HS-27A (cell line): Measurements from ENCODE around the gene CDC42EP4.
"Not testable (repeated sequence)": the region's sequence is repeated elsewhere in the genome, so short reads cannot be mapped to it uniquely, and the experiment has no call there.

Experiments used
- DNase-seq: peaks from one replicate; pipeline ENCODE4 v3.0.0-alpha.2; 2012; ENCODE audit warnings: low read depth, missing footprints

The CDC42EP4 gene

GRCh38 chr17:73343168-73343634 is 31.4 kb upstream of the CDC42EP4 start:
- no peak for DNase-seq

- DNase-seq = no peak
These were observed 30.9 kb upstream of the CDC42EP4 start for GRCh38 chr17:73342541-73343167.

GRCh38 chr17:73342050-73342522 is 30.3 kb upstream of the CDC42EP4 start:
- no peak for DNase-seq

- DNase-seq = no peak
These were observed 29.7 kb upstream of the CDC42EP4 start for GRCh38 chr17:73341350-73342049.

DNA sequence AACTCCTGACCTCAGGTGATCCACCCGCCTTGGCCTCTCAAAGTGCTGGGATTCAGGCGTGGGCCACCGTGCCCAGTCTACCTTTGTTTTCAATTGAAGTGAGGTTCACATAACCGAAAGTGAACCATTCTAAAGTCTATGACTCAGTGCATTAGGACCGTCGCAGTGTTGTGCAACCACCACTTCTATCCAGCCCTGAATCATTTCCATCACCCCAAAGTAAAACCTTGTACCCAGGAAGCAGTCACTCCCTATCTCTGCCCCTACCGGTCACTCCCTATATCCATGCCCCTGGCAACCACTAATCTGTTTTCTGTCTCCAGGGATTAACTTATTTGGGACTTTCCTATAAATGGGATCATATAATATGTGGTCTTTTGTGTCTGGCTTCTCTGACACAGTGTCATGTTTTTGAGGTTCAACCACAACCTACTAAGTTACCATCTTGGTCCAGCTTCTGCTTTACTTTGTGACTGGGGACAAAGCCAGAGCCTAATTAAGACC is 28.3 kb upstream of the CDC42EP4 start:
- peak; percentile 39 for DNase-seq

GRCh38 chr17:73338566-73339197 is 26.9 kb upstream of the CDC42EP4 start:
- no peak for DNase-seq

GRCh38 chr17:73338050-73338521 is 26.3 kb upstream of the CDC42EP4 start:
- no peak for DNase-seq

DNA sequence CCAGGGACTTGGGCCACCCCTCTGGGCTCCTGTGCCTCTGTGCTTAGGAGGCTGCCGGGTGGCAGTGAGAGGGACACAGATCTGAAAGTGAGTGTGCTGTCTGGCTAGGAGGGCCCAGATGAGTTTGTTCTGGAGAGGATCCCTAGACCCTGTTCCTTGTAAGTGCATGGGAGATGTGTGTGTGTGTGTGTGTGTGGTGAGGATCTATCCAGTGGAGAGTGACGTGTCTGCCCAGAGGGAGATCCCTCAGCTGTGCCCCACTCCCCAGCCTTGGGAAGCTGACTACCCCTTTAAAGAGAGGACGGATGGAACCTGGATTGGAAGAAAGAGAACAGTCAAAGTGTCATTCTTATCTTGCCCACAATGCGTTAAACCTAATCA is 25.5 kb upstream of the CDC42EP4 start:
- no peak for DNase-seq

DNA sequence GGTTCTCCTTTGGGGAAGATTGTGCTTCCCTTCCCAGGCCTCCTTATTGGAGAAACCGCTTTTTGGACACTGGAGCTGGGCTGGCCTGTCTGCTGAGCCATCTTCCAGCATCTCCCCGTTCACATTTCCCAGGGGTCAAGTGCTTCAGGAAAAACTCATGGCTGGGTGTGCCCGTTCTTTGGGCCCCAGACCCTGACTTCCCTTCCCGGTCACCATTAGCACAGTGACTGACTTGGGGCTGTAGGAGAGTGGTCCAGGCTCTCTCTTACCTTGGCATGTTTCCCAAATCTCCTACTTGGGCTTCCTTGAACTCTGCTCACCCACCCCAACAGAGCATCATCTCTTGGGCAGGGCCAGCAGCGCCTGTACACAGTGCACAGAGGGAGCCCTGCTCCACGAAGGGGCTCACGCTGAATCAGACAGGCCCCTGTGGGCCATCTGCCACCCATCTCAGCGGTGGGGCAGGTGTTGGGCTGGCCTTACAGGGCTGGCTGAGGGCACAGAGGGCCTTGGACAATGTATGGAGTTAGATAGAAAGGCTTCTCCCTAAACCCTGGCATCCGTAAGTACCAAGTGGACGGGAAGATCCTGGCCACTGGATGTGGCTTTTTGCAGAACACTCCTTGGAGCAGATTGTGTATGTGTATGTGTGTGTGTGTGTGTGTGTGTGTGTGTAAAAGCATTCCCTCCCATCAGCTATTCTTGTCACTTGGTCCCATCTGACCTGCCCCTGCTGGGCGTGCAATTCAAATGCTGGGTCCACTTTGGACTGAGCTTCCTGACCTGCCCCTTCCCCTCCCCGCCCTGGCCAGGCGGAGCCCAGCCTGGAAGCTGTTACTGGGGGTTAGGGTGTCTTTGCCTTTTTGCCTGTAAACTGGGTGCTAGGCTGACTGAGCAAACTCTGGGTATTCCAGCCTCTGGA is 24.9 kb upstream of the CDC42EP4 start:
- no peak for DNase-seq

- no peak for DNase-seq
These were observed 24.0 kb upstream of the CDC42EP4 start for GRCh38 chr17:73335591-73336407.

- DNase-seq = no peak
These were observed 23.1 kb upstream of the CDC42EP4 start for GRCh38 chr17:73334771-73335513.

GRCh38 chr17:73333445-73333844 is 21.6 kb upstream of the CDC42EP4 start:
- not testable (repeated sequence) for DNase-seq

- DNase-seq = no peak
These were observed 19.3 kb upstream of the CDC42EP4 start for GRCh38 chr17:73331060-73331459.

DNA sequence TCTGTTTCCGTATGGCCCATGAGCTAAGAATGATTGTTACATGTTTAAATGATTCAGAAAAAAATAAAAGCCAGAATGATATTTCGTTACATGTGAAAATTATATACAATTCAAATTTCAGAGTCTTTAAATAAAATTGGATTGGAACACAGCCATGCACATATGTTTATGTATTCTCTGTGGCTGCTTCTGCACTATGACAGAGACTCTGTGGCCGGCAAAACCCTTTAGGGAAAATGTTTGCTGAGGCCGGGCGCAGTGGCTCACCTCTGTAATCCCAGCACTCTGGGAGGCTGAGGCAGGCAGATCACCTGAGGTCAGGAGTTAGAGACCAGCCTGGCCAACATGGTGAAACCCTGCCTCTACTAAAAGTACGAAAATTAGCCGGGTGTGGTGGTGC is 15.9 kb upstream of the CDC42EP4 start:
- DNase-seq = no peak

- DNase-seq = no peak
These were observed 13.7 kb upstream of the CDC42EP4 start for GRCh38 chr17:73325527-73325842.

- DNase-seq = no peak
These were observed 13.1 kb upstream of the CDC42EP4 start for GRCh38 chr17:73324711-73325526.

- DNase-seq = no peak
These were observed 12.3 kb upstream of the CDC42EP4 start for GRCh38 chr17:73324160-73324475.

DNA sequence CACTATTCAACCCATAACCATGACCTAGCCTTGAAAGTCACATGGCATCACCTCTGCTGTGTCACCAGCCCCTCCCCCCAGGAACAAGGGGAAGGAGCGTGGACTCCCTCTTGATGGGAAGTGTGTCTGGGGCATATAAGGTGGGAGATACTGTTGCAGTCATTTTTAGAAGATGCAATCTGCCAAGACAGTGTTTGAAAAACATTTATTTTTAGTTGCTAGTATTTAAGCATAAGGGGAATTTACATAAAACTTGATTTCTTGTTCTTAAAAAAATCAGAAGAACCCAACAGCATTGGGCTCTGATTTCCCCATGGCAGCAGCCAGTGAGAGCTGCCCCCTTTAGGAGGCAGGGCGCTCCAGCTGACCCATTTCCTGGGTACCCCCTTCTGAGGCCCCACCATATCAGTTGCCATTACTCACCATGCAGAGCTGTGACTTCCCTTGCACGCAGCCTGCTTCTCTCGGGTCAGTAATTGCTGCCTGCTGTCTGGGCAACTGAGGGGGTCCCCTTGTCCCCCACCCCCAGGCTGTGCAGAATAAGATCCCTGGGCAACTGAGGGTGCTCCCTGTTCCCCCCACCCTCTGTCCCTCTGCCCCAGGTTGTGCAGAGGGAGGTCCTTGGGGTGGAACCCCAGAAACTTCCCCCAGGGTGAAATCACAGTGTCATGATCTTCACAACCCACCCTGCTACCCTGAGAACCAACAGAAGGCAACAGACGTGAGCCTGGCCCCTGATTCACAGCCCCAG is 11.8 kb upstream of the CDC42EP4 start:
- DNase-seq = no peak
